ENCODE results near the gene SUN2.

Gene SUN2

GRCh38 chr22:38751422-38752346 lies 4.1 kb downstream of the SUN2 start:
- no peak for DNase-seq

- DNase-seq = no peak
Observed at GRCh38 chr22:38751066-38751421, 4.8 kb downstream of the SUN2 start.

- DNase-seq = no peak
Observed at GRCh38 chr22:38750638-38751037, 5.2 kb downstream of the SUN2 start.

GRCh38 chr22:38750104-38750503 lies 5.7 kb downstream of the SUN2 start:
- no peak for DNase-seq

GRCh38 chr22:38748487-38749136 lies 7.2 kb downstream of the SUN2 start:
- no peak for DNase-seq

- no peak for DNase-seq
Observed at GRCh38 chr22:38745676-38746460, 9.9 kb downstream of the SUN2 start.

DNA sequence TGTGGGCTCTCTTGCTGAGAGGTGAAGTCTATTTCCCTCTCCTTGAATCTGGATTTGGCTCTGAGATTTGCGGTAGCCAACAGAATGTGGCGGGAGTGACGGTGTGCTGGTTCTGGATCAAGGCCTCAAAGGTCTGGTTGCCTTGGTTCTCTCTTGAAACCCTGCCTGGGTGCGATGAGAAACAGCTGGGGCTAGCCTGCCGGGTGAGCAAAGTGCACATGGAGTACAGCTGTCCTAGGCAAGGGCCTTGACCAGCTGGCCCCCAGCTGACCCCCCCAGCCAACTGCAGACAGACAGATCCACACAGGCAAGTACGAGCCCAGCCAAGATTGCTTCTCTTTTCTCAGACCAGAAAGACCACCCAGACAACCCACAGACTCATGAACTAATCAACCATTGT lies 10.8 kb downstream of the SUN2 start:
- DNase-seq = no peak

GRCh38 chr22:38742176-38742942 lies 13.4 kb downstream of the SUN2 start:
- no peak for DNase-seq

- DNase-seq = no peak
Observed at GRCh38 chr22:38741576-38741975, 14.2 kb downstream of the SUN2 start.

DNA sequence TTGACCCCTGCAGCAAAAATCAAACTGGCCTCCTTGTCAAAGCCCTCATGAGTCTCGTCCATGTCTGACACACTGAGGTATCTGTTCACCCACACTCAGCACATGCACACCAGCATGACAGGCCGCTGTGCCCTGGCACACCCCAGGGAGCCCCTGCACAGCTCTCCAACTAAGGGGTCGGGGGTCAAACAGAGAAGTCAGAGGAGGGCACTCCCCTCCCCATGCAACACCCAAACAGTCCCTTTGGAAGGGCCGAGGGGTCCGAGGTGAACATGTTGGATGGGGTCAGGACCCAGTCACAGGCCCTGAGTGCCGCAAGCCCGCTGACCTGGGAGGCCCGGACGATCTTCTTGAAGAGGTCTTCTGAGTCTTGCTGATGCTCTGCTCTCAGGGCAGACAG lies 14.6 kb downstream of the SUN2 start:
- no peak for DNase-seq

DNA sequence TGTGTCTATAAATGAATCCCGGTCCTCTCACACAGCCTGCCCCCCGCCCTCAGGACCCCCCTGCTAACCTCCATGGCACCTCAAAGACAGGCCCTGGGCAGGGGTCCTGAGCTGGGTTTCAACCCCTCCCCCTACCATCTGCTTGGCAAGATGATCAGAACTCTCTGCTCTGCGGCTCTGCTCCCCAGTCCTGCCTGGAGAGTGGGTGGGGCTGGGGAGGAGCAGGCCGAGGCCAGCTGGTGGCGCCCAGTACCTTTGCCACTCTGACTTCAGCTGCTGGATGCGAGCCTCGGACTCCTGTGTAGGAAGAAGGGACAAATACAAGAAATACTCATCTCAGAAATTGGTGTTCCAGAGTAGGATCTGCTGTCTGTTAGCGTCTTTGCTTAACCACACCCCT lies 15.0 kb downstream of the SUN2 start:
- DNase-seq = no peak

DNA sequence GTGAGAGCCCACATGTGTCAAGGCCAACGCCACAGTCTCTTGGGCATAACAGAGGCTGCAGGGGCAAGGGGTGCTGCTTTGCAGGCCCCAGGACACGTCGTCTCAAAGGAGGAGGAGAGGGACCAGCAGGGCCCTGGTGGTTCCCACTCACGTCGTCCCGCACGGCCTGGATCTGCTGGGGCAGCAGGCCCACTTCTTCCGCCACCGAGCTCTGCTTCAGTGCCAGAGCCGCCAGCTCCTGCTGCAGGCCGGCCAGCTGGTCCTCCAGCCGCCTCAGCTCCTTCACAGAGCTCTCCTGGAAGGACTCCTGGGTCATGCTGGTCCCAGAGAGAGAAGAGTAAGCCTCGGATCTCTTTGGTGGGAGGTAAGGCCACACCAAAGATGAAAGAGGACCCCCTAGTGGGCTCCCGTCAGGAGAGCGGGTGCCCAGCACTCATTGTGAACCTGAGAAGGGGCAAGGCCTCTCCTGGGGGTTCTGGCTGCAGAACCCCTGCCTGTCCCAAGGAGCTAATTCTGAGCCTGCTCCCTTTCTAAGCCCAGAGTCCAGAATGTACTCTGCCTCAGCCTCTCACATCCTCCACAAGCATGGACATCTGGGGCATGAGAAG lies 15.6 kb downstream of the SUN2 start:
- no peak for DNase-seq

DNA sequence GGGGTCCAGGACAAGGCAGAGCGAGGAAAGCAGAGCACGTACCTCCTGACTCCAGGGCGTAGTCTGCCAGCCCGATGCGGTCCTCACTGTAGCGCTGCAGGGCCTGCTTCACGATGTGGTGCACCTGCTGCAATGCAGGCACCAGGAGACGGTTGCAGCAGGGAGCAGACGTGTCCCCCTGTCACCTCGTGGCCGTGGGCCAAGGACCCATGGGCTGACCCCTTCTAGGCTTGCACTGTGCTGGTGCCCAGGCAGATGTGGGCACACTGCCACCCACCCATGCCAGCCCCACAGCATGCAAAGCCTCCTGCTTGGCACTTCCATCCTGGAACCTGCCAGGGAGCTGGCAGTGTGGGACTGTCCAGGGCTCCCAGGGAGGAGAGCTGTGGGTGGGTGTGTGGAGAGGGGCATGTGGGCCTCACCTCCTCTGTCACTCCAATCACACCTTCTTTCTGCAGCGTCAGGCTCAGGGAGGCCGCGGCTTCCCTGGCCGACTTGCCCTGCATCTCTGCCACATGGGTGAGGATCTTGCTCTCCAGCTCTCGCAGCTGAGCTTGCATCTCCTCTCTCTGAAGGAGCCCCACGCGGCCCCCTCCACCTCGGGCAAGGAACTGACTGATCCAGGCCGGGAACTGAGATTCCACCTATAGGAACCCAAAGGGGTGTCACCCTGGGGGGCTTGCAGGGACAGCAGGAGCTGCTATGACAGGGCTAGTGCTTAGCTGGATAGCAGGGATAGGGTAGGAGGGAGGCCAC lies 16.3 kb downstream of the SUN2 start:
- no peak for DNase-seq

DNA sequence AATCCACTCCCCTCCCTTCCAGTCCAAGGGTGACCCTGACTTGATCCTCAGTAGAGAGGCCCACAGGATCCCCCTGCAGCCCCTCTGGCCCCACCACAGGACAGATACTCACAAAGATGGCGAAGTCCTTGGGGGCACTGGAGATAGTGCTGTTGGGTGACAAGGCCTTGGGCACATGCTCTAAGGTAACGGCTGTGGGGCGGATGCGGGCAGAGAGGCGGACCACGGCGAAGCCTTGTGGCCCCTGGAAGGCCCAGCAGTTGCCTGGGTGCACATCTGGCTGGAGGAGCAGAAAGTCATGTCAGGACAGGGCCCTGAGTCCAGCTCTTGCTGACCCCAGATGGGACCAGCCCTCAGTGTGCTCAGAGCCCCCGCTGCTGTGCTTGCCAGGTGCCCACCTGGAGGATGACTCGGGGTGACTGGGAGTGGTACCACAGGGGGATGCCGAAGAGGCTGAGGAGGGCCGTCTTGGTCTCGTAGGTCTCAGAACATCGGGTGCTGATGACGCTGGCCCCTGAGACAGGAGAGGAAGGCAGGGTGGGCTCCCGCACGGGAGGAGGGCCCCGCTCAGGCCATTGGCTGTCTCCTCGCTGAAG lies 17.2 kb downstream of the SUN2 start:
- no peak for DNase-seq

DNA sequence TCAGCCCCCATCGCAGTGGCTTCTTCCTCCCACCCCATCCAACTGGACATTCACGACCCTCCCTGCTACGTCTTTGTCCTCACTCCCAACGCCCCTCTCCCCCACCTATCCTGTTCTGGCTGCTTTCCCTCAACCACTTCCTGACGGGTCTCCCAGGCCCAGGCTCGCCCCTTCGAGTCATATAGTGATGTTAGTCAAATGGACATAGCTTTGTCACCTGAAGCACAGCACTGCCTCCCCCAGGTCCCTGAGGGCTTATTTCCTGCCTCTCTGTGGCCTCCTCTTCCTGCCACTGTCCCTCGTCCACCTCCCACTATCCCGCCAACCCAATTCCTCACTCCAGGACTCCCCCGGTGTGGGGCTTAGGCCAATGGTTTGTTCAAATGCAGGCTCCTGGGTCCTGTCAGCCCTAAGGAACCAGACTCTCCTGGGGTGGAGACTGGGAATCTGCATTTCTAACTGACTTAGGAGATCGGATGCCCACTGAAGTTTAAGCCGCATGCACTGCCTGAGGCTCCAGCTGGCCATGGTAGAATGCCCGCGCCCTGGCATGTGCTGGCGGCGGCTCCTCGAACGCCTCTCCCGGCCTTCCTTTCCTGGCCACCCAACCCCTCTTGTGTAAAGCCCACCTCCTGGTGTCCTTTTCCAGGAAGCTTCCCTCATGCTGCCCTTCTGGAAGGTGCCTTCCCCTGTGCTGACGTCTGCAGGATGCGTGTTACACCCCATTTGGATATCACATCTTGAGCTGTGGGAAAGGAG lies 18.3 kb downstream of the SUN2 start:
- DNase-seq = no peak

DNA sequence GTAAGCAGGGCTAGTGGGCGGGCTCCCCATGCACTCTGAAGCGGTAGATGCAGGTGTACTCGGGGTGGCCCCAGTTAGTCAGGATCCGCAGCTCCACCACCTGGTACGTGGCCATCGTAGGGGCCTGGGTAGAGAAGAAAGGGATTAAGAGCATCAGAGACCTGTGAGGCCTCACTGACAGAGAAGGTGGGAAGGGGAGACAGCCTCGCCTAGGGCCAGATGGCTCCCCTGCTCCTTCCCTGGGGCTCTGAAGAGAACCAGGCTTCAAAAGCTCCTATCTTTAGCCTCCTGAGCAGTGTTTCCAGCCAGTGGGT lies 19.6 kb downstream of the SUN2 start:
- DNase-seq = no peak

DNA sequence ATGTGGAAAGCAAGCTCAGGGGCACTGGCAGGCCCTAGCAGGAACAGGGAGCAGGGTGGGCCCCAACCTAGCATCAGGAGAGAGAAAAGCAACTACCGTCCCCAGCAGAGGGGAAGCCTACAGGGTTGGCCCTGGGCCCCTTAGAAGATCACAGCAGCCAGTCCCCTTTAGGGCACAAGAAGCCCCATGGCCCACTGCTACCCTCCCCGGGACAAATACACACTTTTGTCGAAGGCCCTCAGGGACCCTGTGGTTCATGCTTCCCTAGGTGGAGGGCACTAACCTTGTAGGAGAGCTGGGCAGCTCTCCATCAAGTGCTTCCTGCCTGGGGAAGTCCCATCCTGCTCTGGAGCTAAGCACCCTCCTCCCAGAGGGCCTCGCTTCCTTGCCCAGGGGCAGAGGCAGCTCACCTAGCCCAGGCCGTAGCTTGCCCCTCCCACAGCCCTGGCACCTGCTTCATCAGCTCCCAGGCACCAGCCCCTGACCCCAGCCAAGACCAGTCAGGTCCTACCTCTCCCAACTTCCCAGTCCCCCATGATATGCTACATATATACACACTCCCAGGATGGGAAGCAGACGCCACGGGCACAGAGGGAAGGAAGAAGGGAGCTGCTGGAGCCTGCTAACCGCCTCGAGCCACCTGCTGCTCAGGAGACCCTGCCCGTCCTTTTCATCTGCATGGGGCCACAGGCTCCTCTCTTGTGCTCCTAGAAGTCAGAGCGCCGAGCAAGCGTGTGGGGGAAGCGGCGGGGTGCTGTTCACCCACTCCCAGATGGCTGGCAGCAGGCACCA lies 20.1 kb downstream of the SUN2 start:
- no peak for DNase-seq

GRCh38 chr22:38735126-38735464 lies 20.7 kb downstream of the SUN2 start:
- DNase-seq = no peak

- no peak for DNase-seq
Observed at GRCh38 chr22:38734421-38735100, 21.2 kb downstream of the SUN2 start.
